ENCODE data around the gene IL17REL.

IL17REL gene

DNA sequence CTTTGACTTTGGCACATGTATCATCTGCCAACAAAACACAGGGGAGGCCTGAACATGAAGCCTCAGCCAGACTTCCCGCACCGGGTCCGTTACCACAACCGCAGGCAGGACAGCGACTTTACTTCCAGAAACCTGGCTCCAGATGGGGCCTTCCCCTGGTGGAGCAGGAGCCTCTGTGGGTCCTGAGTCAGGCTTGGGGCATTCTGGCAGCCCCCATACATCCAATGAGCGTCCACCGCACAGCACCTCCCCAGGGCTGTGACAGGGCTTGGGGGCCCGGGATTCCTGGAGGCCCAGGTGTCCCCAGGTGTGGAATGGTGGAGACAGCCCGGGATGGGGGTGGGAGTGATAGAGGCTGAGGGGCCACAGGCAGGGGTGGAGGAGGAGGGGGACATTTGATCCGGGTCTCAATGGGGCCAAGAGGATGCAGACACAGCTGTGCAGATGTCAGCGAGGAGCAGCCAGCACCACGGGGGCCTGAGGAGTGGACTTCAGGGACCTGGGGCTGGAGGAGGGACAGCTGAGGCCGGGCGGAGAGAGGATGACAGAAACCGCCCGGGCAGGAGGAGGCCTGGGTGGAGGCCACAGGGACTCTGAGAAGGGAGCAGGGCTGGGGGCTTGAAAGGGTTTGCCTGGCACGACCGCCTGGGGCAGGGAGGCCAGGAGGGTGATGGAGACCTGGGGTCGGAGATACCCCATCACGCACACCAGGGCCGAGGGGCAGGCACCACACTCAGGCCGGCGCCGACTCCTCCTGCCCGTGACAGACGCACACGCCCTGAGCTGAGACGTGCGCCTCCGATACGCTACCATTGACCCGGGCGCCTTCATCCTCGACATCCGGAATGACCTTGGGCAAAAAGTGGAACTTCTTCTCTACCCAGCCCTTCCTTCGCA, 37.0 kb upstream of the IL17REL start:
- H3K27me3 Mint-ChIP-seq: peaks cover 30% of the 10 kb centered on the region
- peaks cover 9% of the 10 kb centered on the region for H3K4me1 Mint-ChIP-seq
- no peak for ATAC-seq
- no peak overlapping the region for H3K4me3 Mint-ChIP-seq
- no peak overlapping the region for H3K27ac Mint-ChIP-seq
- peaks cover 0 to 9% of the 10 kb centered on the region in 2 donors for H3K9me3 Mint-ChIP-seq
- DNase-seq: no peak

DNA sequence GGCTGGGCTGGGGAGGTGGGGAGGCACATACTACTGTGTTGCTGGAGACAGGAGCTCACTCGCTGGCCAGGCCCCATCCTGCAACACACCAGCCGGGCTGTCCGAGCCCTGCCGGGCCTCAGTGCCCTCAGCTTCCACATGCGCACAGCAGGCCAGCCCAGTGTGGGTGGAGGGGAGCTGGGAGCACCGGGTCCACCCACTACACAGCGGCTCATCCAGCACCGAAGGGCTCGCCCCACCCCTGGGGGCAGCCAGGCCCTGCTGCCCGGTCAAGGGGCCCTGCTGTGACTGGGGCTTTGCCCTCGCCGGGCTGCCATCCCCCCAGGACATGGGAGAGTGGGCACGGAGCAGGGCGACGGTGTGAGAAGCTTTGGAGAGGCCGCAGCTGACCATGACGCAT, 36.3 kb upstream of the IL17REL start:
- Mint-ChIP-seq H3K9me3 (peaks cover 0 to 4% of the 10 kb centered on the region in 2 donors), H3K27ac (no peak overlapping the region), H3K4me1 (peaks cover 15% of the 10 kb centered on the region), H3K27me3 (peaks cover 30% of the 10 kb centered on the region), H3K4me3 (no peak overlapping the region)
- DNase-seq (no peak), ATAC-seq (no peak)

DNA sequence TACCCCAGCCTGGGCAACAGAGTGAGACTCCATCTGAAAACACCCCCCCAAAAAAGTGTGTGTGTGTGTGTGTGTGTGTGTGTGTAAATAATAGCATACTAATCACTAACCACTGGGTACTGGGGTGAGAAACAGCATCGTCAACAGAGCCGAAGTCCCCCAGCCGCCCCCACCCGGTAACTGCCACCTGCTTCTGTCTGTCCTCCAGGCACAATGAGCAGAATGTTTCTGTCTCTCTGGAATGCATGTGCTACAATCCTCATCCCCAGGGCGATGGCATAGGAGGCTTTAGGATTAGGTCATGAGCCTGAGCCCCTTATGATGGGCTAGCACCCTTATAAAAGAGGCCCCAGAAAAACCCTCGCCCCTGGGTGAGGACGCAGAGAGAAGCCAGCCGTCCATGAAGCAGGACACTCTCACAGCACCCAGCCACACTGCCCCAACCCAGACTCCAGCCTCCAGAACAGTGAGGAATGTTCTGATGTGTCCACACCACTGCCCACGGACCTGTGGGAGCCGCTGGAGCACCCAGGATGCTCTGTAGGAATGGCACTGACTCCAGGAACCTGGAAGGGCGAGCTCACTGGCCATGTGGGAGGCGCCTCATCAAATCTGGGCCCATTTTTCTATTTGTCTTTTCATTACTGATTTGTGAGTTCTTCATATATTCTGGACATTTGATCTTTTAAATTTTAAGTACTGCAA, 35.6 kb upstream of the IL17REL start:
- H3K27me3 Mint-ChIP-seq: peaks cover 33% of the 10 kb centered on the region
- peaks cover 15% of the 10 kb centered on the region for H3K4me1 Mint-ChIP-seq
- ATAC-seq: no peak
- H3K9me3 Mint-ChIP-seq: no peaks in the 10 kb centered on the region
- H3K4me3 Mint-ChIP-seq: no peak overlapping the region
- no peak for DNase-seq
- H3K27ac Mint-ChIP-seq: no peak overlapping the region

DNA sequence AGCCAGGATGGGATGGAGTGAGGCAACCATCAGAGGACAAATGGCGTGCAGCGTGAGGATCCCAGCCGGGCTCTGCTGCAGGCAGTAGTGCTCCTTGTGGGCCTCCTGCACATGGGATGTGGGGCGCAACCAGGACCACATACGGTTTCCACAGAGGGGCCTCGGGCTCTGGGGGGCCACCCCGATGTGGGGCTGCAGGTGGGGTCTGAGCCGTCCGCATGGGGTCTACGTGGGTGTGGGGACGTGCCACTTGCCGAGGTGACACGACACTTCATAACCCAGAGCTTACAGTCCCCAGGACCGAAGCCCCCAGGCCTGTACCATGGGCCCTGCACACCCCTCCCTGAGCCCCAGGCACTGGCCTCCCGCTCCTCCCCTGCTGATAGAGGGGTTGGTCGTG, 34.8 kb upstream of the IL17REL start:
- no peak for ATAC-seq
- peaks cover 42% of the 10 kb centered on the region for H3K27me3 Mint-ChIP-seq
- H3K4me3 Mint-ChIP-seq: no peak overlapping the region
- peaks cover 15% of the 10 kb centered on the region for H3K4me1 Mint-ChIP-seq
- no peak overlapping the region for H3K27ac Mint-ChIP-seq
- H3K9me3 Mint-ChIP-seq: no peaks in the 10 kb centered on the region
- no peak for DNase-seq

DNA sequence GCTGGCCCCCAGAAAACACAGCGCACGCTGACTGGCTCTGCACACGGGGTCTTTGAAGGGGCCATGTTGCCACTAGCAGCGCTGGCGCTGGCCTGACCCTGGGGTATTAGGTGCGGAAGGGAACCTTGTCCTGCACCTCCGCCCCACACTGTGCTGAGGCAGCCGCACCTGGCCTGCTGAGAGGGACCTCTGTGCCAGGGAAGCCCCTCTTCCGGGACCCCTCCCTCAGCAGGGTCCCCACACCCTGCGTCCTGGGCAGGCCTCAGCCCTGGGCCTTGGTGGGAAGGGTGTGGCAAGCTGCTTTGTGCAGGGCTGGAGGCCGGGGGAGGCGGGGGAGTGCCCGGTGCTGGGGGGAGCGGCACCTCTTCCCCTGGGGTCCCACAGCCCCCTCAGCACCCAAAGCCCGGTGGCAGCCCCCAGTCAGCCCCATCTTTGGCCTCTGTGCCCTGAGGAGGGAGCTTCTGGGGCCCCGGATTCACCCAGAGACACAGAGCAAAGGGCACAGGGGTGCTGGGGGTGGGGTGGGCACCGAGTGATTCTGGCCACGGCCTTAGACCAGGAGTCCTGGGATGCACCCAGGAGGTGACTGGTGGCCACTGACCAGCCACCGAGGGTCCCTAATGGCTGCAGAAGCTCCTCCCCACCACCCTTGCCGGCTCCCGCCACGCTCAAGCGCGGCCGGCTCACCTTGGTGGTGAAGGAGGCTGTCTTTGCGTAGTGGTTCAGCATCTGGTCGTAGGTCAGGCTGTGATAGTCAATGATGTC, 34.1 kb upstream of the IL17REL start:
- DNase-seq (no peak), ATAC-seq (no peak)
- Mint-ChIP-seq H3K9me3 (no peaks in the 10 kb centered on the region), H3K4me3 (no peak overlapping the region), H3K27ac (no peak overlapping the region), H3K4me1 (peaks cover 15% of the 10 kb centered on the region), H3K27me3 (peaks cover 48% of the 10 kb centered on the region)

DNA sequence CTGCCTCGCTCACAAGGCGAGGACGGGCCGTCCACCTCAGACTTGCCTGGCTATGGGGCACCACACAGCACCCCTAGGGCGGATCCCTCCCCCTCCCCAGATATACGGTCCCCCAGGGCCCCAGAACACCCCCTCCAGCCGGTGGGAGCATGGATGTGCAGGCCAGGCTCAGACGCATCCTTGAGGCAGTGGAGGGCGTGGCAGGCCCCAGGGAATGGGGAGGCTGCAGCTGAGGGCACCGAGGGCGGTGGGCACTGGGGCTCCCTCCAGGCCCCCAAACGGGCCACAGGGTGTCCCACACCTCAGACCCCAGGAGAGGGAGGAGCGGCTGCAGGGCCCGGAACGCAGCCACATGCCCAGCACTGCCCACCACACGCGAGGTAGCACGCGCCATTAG, 33.5 kb upstream of the IL17REL start:
- no peak overlapping the region for H3K27ac Mint-ChIP-seq
- DNase-seq: no peak
- H3K4me1 Mint-ChIP-seq: peaks cover 15% of the 10 kb centered on the region
- H3K9me3 Mint-ChIP-seq: no peaks in the 10 kb centered on the region
- ATAC-seq: peak; percentile 10
- no peak overlapping the region for H3K4me3 Mint-ChIP-seq
- peaks cover 50% of the 10 kb centered on the region for H3K27me3 Mint-ChIP-seq

DNA sequence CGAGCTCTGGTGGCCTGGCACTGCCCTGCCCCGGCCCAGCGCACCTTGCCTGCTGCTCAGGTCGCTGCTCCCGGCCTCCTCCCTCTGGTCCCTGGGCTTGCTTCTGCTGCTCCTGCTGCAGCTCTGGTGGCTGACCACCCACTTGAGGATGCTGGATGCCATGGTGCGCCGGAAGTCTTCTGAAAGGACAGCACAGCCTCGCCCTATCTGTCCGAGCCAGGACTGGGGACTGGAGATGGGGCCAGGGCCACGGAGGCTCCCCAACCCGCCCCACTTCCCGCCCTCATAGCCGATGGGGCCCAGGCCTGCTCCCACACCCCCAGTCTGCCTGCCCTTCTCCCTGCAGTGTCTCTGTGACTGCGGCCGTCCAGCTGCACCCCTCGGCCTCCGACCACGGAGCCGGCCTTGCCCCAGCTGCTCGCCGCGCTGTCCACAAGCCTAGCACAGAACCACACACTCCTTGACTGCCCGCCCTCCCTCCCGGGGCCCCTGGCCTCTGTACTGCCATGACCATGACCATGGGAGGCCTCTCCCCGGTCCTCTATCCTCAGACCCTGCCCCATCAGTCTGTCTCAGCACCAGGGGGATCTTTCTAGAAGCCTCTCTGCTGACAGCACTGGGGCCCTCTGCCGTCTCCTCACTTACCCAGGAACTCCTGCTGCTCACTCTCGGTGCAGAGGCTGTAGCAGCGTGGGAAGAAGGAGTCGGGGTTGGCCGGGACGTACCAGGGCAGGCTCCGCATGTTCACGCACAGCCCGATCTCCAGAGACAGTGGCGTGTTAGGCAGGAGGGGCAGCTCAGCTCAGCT, 32.9 kb upstream of the IL17REL start:
- DNase-seq: no peak
- H3K27me3 Mint-ChIP-seq: peaks cover 49% of the 10 kb centered on the region
- peaks cover 15% of the 10 kb centered on the region for H3K4me1 Mint-ChIP-seq
- H3K27ac Mint-ChIP-seq: no peak overlapping the region
- no peaks in the 10 kb centered on the region for H3K9me3 Mint-ChIP-seq
- H3K4me3 Mint-ChIP-seq: no peak overlapping the region
- no peak for ATAC-seq

DNA sequence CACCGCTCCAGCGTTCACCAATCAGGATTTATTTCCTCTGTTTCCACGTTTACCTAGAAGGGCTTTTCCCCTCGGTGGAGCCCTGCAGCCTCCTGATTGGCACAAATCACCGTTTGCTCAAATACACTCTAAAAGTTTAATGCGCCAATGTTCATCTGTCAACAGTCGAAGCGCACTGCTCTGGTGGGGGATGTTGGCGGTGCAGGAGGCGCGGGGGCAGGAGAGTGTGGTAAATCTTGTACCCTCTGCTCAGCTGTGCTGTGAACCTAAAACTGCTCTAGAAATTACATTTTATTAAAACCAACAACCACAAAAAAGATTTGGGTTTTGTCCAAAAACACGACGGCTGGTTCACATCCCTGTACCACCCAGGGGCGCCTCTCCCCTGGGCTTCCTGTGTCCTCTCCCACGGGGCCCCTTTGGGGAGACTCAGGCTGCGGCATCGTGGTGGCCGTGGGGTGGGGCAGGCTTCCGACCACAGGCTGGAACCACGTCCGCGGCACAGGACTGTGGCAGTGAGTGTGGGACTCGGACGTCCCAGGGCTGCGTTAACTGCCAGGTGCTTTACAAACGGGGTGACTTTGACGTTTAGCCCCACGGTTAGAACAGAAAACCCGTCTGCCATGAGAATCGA, 32.0 kb upstream of the IL17REL start:
- peak; percentile 85 for ATAC-seq
- peak overlapping the region; percentile 49 to 57 for H3K4me3 Mint-ChIP-seq
- no peaks in the 10 kb centered on the region for H3K9me3 Mint-ChIP-seq
- peaks cover 49% of the 10 kb centered on the region for H3K27me3 Mint-ChIP-seq
- no peak overlapping the region for H3K27ac Mint-ChIP-seq
- peak in 1 of 2 donors; percentile 49 for DNase-seq
- H3K4me1 Mint-ChIP-seq: peaks cover 15% of the 10 kb centered on the region

DNA sequence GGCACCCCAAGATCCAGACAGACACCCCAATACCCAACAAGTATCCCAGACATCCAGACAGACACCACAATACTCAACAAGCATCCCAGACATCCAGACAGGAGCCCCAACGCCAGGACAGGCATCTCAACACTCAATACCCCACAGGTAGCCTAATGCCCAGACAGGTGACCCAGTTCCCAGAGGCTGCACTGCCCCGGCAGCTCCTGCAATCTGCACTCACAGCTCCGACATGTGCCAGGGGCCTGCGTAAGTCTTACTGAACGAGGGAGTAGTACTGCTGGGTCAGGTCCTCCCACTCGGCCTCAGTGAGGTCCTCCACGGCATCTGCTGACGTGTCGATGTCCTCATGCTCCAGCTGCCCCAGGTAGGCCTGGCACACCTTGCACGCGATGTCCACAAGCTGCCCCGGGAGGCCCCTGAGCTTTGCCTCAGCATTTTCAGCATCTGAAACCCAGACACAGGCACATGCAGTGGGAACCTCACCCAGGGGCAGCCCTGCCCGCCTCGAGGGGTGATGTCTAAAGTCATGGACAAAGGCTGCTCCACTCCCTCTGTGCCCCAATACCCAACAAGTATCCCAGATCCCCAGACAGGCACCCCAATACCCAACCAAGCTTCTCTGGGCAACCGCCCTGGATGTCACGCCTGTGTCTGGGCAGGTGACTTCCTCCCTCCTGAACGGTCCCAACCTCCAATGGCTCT, 28.9 kb upstream of the IL17REL start:
- Mint-ChIP-seq H3K27me3 (peaks cover 49% of the 10 kb centered on the region), H3K4me3 (no peak overlapping the region), H3K27ac (peak overlapping the region in 1 of 2 donors; percentile 63), H3K4me1 (peaks cover 15% of the 10 kb centered on the region), H3K9me3 (peaks cover 0 to 7% of the 10 kb centered on the region in 2 donors)
- no peak for DNase-seq
- no peak for ATAC-seq

DNA sequence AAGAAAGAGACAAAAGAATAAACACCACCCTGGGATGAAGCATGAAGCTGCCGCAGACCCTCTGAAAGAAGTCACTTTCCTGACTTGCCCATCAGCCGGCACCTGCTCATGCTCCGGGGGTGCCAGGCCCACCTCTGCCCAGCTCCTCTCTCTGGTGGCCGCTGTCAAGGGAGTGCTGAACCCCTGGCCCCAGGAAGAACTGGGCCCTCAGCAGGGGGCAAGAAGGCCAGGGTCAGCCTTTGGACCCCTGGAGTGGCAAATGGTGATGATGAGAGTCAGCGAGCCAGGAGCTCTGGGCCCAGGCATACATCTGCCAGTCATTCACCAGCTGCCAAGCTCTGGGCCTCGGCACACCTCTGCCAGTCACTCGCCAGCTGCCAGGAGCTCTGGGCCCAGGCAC, 28.2 kb upstream of the IL17REL start:
- DNase-seq (no peak), ATAC-seq (no peak)
- Mint-ChIP-seq H3K4me3 (no peak overlapping the region), H3K4me1 (peaks cover 15% of the 10 kb centered on the region), H3K9me3 (peaks cover 0 to 7% of the 10 kb centered on the region in 2 donors), H3K27me3 (peaks cover 49% of the 10 kb centered on the region), H3K27ac (no peak overlapping the region)

DNA sequence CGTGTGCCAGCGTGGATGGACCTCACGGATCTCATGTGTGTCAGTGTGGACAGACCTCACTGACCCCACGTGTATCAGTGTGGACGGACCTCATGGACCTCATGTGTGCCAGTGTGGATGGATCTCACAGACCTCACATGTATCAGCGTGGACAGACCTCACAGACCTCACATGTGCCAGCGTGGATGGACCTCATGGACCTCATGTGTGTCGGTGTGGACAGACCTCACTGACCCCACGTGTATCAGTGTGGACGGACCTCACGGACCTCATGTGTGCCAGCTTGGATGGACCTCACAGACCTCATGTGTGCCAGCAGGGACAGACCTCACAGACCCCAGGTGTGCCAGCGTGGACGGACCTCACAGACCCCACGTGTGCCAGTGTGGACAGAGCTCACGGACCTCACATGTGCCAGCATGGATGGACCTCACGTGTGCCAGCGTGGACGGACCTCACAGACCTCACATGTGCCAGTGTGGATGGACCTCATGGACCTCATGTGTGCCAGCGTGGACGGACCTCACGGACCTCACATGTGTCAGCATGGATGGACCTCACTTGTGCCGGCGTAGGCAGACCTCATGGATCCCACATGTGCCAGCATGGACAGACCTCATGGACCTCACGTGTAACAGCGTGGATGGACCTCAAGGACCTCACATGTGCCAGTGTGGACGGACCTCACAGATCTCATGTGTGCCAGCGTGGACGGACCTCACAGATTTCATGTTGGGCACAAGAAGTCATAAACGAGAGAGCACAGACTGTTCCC, 27.3 kb upstream of the IL17REL start:
- Mint-ChIP-seq H3K27ac (no peak overlapping the region), H3K4me3 (no peak overlapping the region), H3K27me3 (peaks cover 47% of the 10 kb centered on the region), H3K4me1 (peaks cover 15% of the 10 kb centered on the region), H3K9me3 (peaks cover 0 to 7% of the 10 kb centered on the region in 2 donors)
- ATAC-seq (no peak), DNase-seq (no peak)

DNA sequence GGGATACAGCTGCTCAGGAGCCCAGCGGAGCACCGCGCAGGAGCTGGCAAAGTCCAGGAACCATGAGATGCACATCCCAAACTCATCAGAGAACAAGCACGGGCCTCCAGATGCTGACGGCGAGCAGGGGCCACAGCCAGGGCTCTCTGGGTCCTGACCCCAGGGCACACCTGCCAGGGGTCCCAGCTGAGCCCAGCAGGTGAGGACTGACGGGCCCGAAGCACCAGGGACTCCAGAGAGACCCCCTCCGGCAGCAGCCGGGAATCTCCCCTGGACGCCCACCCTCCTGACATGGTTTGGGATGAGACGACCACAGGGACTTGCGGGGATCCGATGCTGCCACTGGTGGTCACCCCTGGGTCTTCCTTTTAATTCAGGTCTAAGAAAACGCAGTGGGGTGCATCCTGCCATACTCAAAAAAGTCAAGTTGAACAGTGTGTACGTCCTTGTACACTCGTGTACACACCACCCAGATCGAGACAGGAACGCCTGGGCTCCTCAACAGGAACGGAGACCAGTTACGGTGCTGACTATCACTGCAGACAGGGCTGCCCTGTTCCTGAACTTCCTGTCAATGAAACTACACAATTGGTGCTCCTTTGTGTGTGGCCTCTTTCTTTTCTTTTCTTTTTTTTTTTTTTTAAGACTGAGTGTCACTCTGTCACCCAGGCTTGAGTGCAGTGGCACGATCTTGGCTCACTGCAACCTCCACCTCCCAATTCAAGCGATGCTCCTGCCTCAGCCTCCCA, 23.6 kb upstream of the IL17REL start:
- Mint-ChIP-seq H3K4me3 (no peak overlapping the region), H3K4me1 (peaks cover 14% of the 10 kb centered on the region), H3K9me3 (peaks cover 0 to 7% of the 10 kb centered on the region in 2 donors), H3K27ac (no peak overlapping the region), H3K27me3 (peaks cover 46% of the 10 kb centered on the region)
- DNase-seq: no peak
- ATAC-seq: no peak

Data from stimulated activated naive CD8-positive, alpha-beta T cell treated with anti-CD3 and anti-CD28 coated beads, Interleukin-15, amount 100 ng/mL, for 72 hours (primary cell).